Measurements from ENCODE around the gene QPRT. TPM values are rescaled to one million over a fixed set of nuclear protein-coding genes. Genes with fewer than 3 reads are reported as not detected.
"Not testable (repeated sequence)": the region's sequence is repeated elsewhere in the genome, so short reads cannot be mapped to it uniquely, and the experiment has no call there.

The QPRT gene
- total RNA-seq, result 1 to 10 TPM in 3 of 5 experiments, under 1 TPM in 2; 0.57 to 6.5 (median 1.4) TPM
- under 1 TPM; 0.54 to 0.66 TPM for polyA plus RNA-seq
- 0.67 reads per million for total RNA-seq

DNA sequence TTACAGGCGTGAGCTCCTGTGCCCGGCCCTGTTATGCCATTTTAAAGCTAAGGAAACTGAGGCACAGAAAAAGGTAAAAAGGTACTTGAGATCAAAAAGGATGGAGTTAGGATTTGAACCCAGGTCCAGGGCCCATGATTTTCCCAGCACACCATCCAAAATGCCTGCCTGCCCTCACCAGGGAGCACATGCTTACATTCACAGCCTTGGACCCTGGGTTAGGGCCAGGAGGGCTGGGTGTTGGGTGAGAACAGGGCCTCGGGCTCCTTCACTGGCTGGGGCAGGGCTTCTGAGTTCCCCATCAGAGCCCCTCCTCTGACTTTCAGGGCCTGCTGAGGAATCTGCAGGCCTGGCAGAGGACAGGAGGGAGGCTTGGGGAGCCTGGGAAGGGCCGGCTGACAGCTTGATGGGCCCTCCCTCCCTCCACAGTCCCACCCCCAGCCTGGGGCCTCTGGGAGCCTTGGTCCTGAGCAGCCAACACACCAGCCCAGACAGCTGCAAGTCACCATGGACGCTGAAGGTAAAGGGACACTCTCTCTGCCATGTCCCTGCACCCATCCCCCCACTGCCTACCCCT lies at the start of gene QPRT:
Gene QPRT (plus strand): TSS at position 490 of the 577 bp plus-strand sequence. CDS start 18 bp downstream, at position 508.
- H3K4me3 Mint-ChIP-seq, result peak within 1 kb of the TSS; percentile 59 to 80 (median 69)
- H3K4me3 ChIP-seq (ENCODE audit: low read length), result peak within 1 kb of the TSS; percentile 27

DNA sequence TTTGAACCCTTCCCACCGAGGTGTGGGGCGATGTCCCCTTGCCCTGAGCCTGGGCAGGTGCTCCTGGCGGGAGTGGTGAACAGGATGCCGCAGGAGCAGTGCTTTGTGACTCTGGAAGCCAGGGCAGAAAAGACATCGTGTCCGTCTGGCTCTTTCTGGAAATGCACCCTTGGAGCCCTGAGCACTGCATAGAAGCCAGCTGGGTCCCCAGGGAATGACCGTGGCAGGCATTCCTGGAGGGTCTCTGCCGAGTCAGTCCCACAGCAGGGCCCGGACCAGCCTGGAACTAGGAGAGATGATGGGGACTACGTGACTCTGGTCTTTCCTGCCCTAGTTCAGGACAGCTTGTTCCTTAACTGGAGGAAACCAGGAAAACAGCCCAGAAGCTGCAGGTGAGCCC lies 49.7 kb upstream of the QPRT start:
- CTCF ChIA-PET; H3K4me3 ChIP-seq (ENCODE audit: low read length); H3K4me3 Mint-ChIP-seq; POLR2A ChIA-PET; H3K9me3 Mint-ChIP-seq; H3K9me3 ChIP-seq (ENCODE audit: control insufficient read depth in 2 of 3, low read length in 3 of 3); DNase-seq; H3K4me1 ChIP-seq (ENCODE audit: control insufficient read depth in 2 of 2, insufficient read depth in 2 of 2, low read length in 2 of 2); H3K27me3 ChIP-seq (ENCODE audit: control insufficient read depth in 2 of 2, insufficient read depth in 2 of 2, low read length in 2 of 2); H3K36me3 Mint-ChIP-seq; H3K27ac ChIP-seq (ENCODE audit: low read depth, low read length); H3K27me3 Mint-ChIP-seq; H3K36me3 ChIP-seq (ENCODE audit: control insufficient read depth in 2 of 3, insufficient read depth in 3 of 3, low read length in 3 of 3); H3K27ac Mint-ChIP-seq; intact Hi-C loops (cut with micrococcal nuclease); ATAC-seq: not testable (repeated sequence)
- H3K4me1 Mint-ChIP-seq, result peaks cover 6 to 17% (median 9%) of the 10 kb centered on the region in 7 donors

More for the DNA sequence above, at the start of gene QPRT:
- Mint-ChIP-seq H3K36me3 (peaks cover 0 to 3% (median 0%) of the 10 kb centered on the region in 5 donors), H3K4me1 (peaks cover 10 to 30% (median 21%) of the 10 kb centered on the region in 7 donors), H3K9me3 (no peaks in the 10 kb centered on the region), H3K27ac (peak within 1 kb of the TSS; percentile 64 to 95 (median 84)), H3K27me3 (no peaks in the 10 kb centered on the region)
- Histone ChIP-seq H3K9me3 (ENCODE audit: control insufficient read depth in 2 of 3, low read length in 3 of 3) (no peaks in the 10 kb centered on the region), H3K27ac (ENCODE audit: low read depth, low read length) (peak within 1 kb of the TSS; percentile 59), H3K4me1 (ENCODE audit: control insufficient read depth in 2 of 2, insufficient read depth in 2 of 2, low read length in 2 of 2) (peaks cover 0 to 12% of the 10 kb centered on the region in 2 donors), H3K36me3 (ENCODE audit: control insufficient read depth in 2 of 3, insufficient read depth in 3 of 3, low read length in 3 of 3) (no peaks in the 10 kb centered on the region), H3K27me3 (ENCODE audit: control insufficient read depth in 2 of 2, insufficient read depth in 2 of 2, low read length in 2 of 2) (no peaks in the 10 kb centered on the region)
- POLR2A ChIA-PET, result interaction anchor here (0.9 to 1.8 kb wide), 4 partner anchors 12 to 16 kb away, joined by 3 to 6 read pairs (median 3); partner anchors contain the start of gene SPN
- intact Hi-C loops (cut with micrococcal nuclease), result no loop called here
- CTCF ChIA-PET, result interaction anchor here (1.9 kb wide), 1 partner anchor 12 kb away, joined by 7 read pairs; no protein-coding TSS in a partner anchor
- no peak for ATAC-seq
- DNase-seq, result no peak

DNA sequence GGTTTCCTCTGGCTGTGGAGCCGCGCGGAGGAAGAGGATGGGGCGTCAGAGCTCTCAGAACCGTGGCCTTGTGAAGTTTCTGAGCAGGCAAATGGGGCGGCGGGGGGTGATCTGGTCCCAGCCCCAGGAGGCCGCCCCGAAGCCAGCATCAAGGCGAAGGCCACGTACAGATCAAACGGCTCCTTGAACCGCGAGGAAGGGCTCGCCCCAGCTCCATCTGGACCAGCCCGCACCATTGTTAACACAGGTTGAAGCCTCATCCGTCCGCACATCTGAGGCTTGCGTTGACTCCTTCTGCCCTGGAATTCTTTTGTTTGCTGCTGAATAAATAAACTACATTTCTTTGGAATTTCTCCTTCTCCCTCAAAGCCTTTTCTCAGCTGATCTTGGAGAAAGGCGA lies 47.3 kb upstream of the QPRT start:
- H3K9me3 Mint-ChIP-seq; H3K4me3 Mint-ChIP-seq; H3K27ac ChIP-seq (ENCODE audit: low read depth, low read length); H3K36me3 Mint-ChIP-seq; ATAC-seq; POLR2A ChIA-PET; H3K9me3 ChIP-seq (ENCODE audit: control insufficient read depth in 2 of 3, low read length in 3 of 3); H3K27me3 Mint-ChIP-seq; H3K36me3 ChIP-seq (ENCODE audit: control insufficient read depth in 2 of 3, insufficient read depth in 3 of 3, low read length in 3 of 3); H3K4me1 ChIP-seq (ENCODE audit: control insufficient read depth in 2 of 2, insufficient read depth in 2 of 2, low read length in 2 of 2); H3K27ac Mint-ChIP-seq; intact Hi-C loops (cut with micrococcal nuclease); H3K4me3 ChIP-seq (ENCODE audit: low read length); H3K27me3 ChIP-seq (ENCODE audit: control insufficient read depth in 2 of 2, insufficient read depth in 2 of 2, low read length in 2 of 2); DNase-seq; CTCF ChIA-PET: not testable (repeated sequence)
- peaks cover 6 to 16% (median 8%) of the 10 kb centered on the region in 7 donors for H3K4me1 Mint-ChIP-seq

DNA sequence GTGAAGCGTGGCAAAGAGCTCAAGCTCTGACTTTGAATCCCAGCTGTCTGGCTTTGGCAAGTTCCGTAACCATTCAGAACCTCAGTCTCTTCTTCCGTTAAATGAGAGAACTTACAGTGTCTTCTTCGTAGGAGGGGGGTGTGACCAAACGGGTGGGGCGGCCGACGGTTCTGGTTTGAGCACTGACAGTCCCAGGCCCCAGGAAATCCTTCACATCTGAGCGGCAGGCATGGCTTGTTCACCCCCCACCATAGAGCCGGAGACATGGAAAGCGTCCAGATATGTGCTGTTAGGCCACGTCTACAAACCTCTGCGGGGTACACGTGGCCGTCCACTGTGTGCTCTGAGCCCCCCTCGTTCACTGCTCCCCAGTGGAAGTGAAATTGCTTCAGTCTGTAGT lies 43.1 kb upstream of the QPRT start:
- H3K4me3 ChIP-seq (ENCODE audit: low read length); ATAC-seq; H3K27ac ChIP-seq (ENCODE audit: low read depth, low read length); H3K36me3 Mint-ChIP-seq; H3K36me3 ChIP-seq (ENCODE audit: control insufficient read depth in 2 of 3, insufficient read depth in 3 of 3, low read length in 3 of 3); CTCF ChIA-PET; H3K4me3 Mint-ChIP-seq; H3K27me3 ChIP-seq (ENCODE audit: control insufficient read depth in 2 of 2, insufficient read depth in 2 of 2, low read length in 2 of 2); H3K4me1 ChIP-seq (ENCODE audit: control insufficient read depth in 2 of 2, insufficient read depth in 2 of 2, low read length in 2 of 2); H3K9me3 ChIP-seq (ENCODE audit: control insufficient read depth in 2 of 3, low read length in 3 of 3); DNase-seq; intact Hi-C loops (cut with micrococcal nuclease); H3K27me3 Mint-ChIP-seq; H3K4me1 Mint-ChIP-seq; H3K9me3 Mint-ChIP-seq: not testable (repeated sequence)
- POLR2A ChIA-PET, result interaction anchor here (0.6 kb wide), 1 partner anchor 79 kb away, joined by 3 read pairs; no protein-coding TSS in a partner anchor
- peak overlapping the region in 1 of 9 donors; percentile 33 for H3K27ac Mint-ChIP-seq

DNA sequence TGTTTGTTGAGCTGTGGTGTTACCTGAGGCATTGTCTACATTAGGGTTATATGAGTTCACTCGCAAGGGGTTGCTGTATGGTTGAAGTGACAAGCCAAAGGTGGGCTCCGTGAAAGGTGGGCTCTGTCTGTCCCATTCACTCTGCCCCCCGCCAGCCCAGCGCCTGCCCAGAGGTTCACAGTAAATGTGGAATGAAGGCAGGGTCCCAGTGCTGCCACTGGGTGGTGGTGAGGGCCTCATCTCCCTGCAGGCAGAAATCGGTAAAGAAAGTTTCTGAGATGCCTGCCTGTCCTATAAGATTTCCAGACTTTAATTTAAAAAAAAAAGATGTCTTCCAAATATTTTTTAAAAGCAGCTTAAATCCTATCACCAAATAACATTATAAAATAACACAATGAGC lies 42.6 kb upstream of the QPRT start:
- peaks cover 7 to 10% of the 10 kb centered on the region in 2 donors for H3K4me1 ChIP-seq (ENCODE audit: control insufficient read depth in 2 of 2, insufficient read depth in 2 of 2, low read length in 2 of 2)
- H3K4me3 ChIP-seq (ENCODE audit: low read length); CTCF ChIA-PET; DNase-seq; H3K4me3 Mint-ChIP-seq; H3K27me3 ChIP-seq (ENCODE audit: control insufficient read depth in 2 of 2, insufficient read depth in 2 of 2, low read length in 2 of 2); ATAC-seq; intact Hi-C loops (cut with micrococcal nuclease); H3K36me3 ChIP-seq (ENCODE audit: control insufficient read depth in 2 of 3, insufficient read depth in 3 of 3, low read length in 3 of 3); H3K27ac ChIP-seq (ENCODE audit: low read depth, low read length); H3K27ac Mint-ChIP-seq; H3K27me3 Mint-ChIP-seq; H3K36me3 Mint-ChIP-seq; H3K9me3 ChIP-seq (ENCODE audit: control insufficient read depth in 2 of 3, low read length in 3 of 3); H3K9me3 Mint-ChIP-seq: not testable (repeated sequence)
- H3K4me1 Mint-ChIP-seq, result peaks cover 9 to 13% (median 12%) of the 10 kb centered on the region in 7 donors
- POLR2A ChIA-PET, result interaction anchor here (0.6 kb wide), 1 partner anchor 79 kb away, joined by 3 read pairs; no protein-coding TSS in a partner anchor

DNA sequence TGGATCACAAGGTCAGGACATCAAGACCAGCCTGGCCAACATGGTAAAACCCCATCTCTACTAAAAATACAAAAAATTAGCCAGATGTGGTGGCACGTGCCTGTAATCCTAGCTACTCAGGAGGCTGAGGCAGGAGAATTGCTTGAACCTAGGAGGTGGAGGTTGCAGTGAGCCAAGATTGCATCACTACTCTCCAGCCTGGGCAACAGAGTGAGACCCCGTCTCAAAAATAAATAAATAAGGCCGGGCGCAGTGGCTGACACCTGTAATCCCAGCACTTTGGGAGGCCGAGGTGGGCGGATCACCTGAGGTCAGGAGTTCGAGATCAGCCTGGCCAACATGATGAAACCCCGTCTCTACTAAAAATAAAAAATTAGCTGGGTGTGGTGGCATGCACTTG lies 40.2 kb upstream of the QPRT start:
- H3K27ac ChIP-seq (ENCODE audit: low read depth, low read length); H3K27ac Mint-ChIP-seq; H3K27me3 Mint-ChIP-seq; H3K27me3 ChIP-seq (ENCODE audit: control insufficient read depth in 2 of 2, insufficient read depth in 2 of 2, low read length in 2 of 2); H3K36me3 Mint-ChIP-seq; H3K4me3 ChIP-seq (ENCODE audit: low read length); H3K9me3 ChIP-seq (ENCODE audit: control insufficient read depth in 2 of 3, low read length in 3 of 3); H3K9me3 Mint-ChIP-seq; H3K36me3 ChIP-seq (ENCODE audit: control insufficient read depth in 2 of 3, insufficient read depth in 3 of 3, low read length in 3 of 3); DNase-seq; H3K4me3 Mint-ChIP-seq; intact Hi-C loops (cut with micrococcal nuclease); ATAC-seq: not testable (repeated sequence)
- H3K4me1 ChIP-seq (ENCODE audit: control insufficient read depth in 2 of 2, insufficient read depth in 2 of 2, low read length in 2 of 2), result peaks cover 8 to 16% of the 10 kb centered on the region in 2 donors
- peaks cover 15 to 23% (median 18%) of the 10 kb centered on the region in 7 donors for H3K4me1 Mint-ChIP-seq
- ChIA-PET POLR2A (interaction anchor here (1.2 kb wide), 1 partner anchor 28 kb away, joined by 5 read pairs; no protein-coding TSS in a partner anchor), CTCF (interaction anchor here (1.2 kb wide), 1 partner anchor 37 kb away, joined by 4 read pairs; no protein-coding TSS in a partner anchor)
